HG02571 (cell line): ENCODE results near the gene FAM43A.

ENCODE experiments used
- ATAC-seq: cut with Tn5 transposase; IDR thresholded peaks from one replicate; pipeline ENCODE4 v1.9.1; 2021; ENCODE audit warnings: mild to moderate bottlenecking, moderate library complexity; ENCODE audit not compliant: unreplicated experiment

The FAM43A gene, protein sequence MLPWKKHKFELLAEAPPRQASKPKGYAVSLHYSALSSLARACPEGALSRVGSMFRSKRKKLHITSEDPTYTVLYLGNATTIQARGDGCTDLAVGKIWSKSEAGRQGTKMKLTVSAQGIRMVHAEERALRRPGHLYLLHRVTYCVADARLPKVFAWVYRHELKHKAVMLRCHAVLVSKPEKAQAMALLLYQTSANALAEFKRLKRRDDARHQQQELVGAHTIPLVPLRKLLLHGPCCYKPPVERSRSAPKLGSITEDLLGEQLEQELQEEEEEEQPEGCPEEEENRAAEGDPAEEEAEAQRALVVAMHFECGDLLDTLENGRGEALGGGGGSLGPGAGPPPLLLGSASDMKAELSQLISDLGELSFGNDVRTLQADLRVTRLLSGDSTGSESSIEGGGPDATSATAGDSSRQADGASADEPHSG

GRCh38 chr3:194685718-194686413 is at the start of gene FAM43A:
TSS of gene FAM43A (plus strand) at chr3:194685883. CDS start at chr3:194686827, 944 bp downstream.
- ATAC-seq, result no peak

- ATAC-seq, result no peak
Observed at GRCh38 chr3:194637066-194637465, 48.6 kb upstream of the FAM43A start.

DNA sequence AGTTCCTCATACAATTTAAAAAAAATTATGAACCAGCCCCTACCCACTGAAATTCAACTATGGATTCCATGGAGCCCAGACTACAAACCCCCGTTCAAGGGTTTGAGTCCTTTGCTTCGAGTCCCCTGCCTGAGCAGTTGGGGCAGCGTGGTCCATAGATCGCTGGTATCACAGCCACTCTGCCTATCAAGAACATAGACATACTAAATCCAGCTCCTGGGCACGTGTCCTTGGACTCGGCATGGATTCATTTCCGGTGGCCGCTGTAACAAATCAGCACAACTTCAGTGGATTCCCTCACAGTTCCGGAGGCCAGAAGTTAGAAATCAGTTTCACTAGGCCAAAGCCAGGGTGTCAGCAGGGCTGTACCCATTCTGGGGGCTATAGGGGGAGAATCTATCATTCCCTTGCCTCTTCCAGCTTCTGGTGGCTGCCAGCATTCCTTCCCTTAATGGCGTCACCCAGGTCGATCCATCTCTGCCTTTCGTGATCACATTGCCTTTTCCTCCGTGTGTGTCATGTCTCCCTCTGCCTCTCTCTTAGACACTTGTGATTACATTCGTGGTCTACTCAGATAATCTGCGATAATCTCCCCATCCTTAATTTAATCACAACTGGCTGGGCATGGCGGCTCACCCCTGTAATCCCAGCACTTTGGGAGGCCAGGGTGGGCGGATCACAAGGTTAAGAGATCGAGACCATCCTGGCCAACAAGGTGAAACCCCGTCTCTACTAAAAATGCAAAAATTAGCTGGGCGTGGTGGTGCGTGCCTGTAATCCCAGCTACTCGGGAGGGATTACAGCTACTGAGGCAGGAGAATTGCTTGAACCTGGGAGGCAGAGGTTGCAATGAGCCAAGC is 47.9 kb upstream of the FAM43A start:
- ATAC-seq, result no peak

DNA sequence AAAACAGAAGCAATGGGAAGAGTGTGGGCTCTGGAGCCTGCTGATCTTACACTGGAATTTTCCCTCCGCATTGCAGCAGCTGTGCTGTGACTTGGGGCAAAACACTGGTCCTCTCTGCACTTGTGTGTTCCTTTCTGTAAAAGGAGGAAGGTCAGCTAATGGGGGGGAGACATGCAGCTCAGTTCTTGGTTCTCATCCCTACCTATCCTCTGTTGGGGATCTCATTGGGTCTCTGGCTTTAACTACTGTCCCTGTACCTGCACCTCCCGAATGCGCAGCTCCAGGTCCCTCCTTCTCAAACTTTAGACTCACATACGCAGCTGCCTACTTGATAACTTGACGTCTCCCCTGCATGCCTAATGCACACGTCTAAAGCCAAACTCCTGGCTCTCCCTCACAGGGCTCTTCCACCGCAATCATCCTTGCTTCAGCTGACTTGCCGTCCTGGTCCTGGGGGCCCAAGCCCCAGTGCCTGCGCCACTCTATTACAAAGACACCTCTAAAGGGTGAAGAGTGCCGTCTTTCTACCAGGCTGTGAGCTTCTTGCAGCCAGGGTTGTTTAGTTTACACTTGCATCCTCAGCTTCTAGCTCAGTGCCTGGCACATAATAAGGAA is 46.6 kb upstream of the FAM43A start:
- no peak for ATAC-seq

DNA sequence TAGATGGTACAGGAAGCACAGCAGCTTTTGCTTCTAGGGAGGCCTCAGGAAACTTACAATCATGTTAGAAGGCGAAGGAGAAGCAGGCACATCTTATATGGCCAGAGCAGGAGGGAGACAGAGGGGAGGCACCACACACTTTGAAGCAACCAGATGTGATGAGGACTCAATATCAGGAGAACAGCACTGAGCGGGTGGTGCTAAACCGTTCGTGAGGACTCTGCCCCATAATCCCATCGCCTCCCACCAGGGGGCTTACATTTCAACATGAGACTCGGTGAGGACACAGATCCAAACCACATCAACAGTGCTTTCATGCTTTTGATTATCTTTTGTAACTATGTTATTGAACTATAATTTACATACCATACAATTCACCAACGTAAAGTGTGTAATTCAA is 44.9 kb upstream of the FAM43A start:
- no peak for ATAC-seq

DNA sequence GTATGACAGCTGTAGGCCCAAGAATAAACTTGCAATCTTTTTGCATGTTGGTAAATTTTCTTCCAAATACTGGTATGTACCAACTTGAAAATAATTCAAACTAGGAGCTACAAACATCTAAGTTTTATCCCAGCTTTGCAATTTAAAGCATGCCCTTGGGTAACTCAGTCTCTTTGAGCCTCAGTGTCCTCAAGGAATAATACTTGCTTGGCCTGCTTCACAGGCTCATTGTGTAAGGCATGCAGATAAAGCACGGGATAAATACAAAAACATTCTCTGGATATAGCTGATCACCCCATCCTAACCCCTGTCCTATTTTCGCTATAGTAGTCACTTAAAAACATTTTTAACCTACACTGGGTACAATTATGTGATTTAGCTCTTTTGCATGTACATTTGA is 42.9 kb upstream of the FAM43A start:
- ATAC-seq, result no peak

- no peak for ATAC-seq
Observed at GRCh38 chr3:194647747-194648146, 37.9 kb upstream of the FAM43A start.

GRCh38 chr3:194654443-194654842 is 31.2 kb upstream of the FAM43A start:
- peak; percentile 71 for ATAC-seq

- no peak for ATAC-seq
Observed at GRCh38 chr3:194657439-194657838, 28.2 kb upstream of the FAM43A start.

DNA sequence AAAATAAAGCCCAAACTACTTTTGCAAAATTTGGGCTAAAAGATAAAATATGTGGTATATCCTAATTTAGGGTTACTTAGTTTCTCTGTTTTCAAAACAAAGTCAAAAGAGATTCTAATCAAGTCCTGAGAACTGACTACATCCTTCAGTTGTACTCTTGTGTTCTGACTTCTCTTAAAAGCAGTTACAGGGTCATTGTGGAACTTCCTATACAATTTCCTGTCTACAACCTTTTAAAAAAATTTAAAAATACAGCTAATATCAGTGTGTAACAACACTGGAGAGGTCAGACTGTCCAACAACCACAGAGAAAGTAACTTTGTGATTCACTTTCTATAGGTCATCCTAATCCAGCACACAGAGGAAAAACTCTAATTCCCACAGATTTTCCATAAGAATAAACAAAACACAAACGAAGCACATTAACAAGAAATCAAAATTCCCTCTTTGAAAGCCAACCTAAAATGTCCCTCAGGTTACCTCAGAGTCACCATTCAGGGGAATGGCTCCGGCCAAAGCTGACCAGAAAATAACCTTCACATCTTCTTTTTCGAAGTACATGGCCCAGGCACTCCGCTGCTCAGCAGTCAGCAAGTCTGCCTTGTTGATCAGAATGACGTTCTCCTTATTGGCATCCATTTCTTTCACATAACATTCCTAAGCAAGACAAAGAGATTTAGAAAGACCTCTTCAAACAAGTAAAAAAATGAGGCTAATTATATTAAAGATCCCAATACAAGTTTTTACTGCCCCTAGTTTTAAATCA is 27.0 kb upstream of the FAM43A start:
- ATAC-seq, result no peak

- no peak for ATAC-seq
Observed at GRCh38 chr3:194659778-194660177, 25.9 kb upstream of the FAM43A start.

GRCh38 chr3:194661374-194661773 is 24.3 kb upstream of the FAM43A start:
- ATAC-seq, result no peak

- no peak for ATAC-seq
Observed at GRCh38 chr3:194661946-194662345, 23.7 kb upstream of the FAM43A start.

- no peak for ATAC-seq
Observed at GRCh38 chr3:194664857-194665256, 20.8 kb upstream of the FAM43A start.

DNA sequence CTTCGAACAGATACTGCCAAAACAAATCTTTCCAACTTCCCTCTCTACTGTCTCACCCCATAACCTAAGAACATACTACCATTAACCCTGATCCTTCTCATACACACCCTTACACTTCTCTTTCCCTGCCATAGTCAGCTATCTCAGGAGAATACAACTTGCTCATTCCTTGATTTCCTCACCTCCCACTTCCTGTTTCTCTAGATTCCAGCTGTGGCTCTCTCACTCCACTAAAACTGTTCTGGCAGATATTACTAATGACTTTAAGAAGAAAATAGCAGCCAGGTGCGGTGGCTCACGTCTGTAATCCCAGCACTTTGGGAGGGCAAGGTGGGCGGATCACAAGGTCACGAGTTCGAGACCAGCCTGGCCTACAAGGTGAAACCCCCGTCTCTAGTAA is 18.3 kb upstream of the FAM43A start:
- no peak for ATAC-seq

DNA sequence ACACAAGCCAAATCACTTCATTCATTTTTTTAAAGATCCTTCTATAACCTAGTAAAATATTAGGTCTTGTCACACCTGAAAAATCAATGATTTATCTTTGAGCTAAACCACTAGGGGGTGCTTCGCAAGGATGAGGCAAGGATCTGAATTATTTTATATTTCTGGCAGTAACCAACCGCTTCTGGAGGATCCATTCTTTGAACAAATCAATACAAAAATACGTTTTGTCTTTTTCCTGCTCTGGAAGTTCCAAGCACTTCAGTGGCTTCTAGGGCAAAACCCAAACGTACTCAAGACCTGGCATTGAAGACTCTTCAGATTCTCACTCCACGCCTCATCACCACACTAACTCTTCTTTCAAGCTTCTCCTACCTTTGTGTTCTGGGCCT is 14.2 kb upstream of the FAM43A start:
- ATAC-seq, result no peak

DNA sequence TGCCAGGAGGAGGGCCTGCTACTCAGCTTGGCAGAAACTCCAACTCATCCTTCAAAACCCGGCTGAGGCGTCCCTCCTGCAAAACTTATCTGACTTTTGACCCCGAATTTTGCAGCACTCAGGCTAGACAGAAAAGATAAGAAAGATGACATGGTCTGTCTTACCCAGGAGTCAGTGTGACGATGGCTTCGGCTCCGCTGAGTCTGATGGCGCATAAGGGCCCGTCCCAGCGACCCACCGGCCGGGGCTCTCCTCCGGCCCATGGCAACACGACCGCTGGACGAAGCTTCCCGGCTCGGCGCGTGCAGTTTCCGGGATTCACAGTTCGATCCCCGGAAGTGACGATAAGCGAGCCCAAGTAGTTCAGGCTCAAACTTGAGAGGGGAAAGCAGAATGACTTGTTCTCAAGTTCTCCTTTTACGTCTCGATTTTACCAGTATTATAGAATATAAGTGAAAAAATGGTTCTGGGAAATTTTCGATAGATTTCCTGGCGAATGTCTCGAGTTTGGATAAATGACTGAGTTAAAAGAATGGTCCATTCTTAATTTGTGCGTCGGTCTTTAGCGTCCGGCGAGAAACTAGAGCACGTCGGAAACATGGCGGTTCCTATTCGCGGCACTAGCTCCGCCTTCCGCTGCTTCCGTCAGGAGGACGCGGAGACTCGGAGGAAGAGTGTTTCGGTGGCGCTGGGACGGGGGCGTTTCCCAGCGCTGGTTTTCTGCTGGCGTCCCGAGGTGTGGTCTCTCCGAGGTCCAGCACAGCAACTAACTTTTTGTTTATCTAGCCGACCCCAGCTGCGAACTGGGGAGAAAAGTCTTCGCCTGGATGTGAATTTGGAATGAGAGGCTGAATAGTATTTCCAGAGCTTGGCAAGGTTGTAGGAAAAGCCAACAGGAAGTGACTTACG is 13.5 kb upstream of the FAM43A start, which contains the start of gene LSG1:
Gene LSG1, minus strand, starts transcription at position 292 of the 909 bp plus-strand sequence. Its CDS starts 29 bp downstream, at position 263.
- ATAC-seq, result peak; percentile 80

DNA sequence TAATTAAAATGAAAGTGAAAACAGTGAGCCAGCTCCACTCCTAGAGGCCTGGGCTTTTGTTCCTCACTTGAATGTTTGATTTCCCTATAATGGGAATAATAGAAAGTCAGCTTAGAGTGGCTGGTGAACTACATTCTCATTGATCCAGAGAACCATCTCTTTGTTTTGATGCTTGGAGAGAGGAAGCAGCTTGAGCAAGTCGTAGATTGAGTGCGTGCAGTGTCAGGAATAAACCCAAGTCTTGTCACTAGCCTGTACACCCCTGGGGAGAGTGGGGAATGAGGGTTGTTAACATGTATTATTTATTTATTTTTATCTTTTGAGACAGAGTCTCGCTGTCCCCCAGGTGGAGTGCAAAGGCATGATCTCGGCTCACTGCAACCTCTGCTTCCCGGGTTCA is 12.8 kb upstream of the FAM43A start:
- no peak for ATAC-seq

DNA sequence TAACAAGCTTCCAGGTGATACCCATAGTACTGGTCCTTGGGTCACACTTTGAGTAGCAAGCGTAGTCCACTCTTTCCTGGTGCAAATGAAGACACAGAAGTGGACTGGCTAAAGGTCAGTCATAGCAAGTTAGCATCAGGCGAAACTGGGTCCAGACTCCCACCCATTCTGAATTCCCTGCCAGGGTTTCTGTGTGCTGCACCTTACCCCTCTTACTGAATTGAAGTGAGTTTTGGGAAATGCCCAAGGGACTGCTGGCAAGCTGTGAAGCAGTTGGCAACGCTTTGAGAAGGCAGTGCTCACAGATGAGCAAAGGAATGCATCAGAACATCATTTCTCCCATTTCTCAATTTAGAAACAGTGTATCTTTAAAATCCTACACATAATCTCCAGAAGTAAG is 11.9 kb upstream of the FAM43A start:
- no peak for ATAC-seq
